Testis (tissue), 2 donors: ENCODE data around the gene SYN1.

Experiments
- POLR2A ChIP-seq: fragments of 450-650 bp; IDR thresholded peaks from one replicate; pipeline ENCODE4 v1.6.1; 2017; ENCODE audit warnings: antibody characterized with exemption, mild to moderate bottlenecking, moderate library complexity
- TF ChIP-seq, protein P1 (sequence below), 3 experiments: fragments of 450-650 bp in 2 of 3; fragments of 200-600 bp in 1 of 3; sonication (generic) in 1 of 3; IDR thresholded peaks; one replicate each; pipeline ENCODE4 v1.5.1; 2016 to 2019; ENCODE audit warnings: antibody characterized with exemption in 3 of 3, mild to moderate bottlenecking in 2 of 3, moderate library complexity in 1 of 3

DNA sequence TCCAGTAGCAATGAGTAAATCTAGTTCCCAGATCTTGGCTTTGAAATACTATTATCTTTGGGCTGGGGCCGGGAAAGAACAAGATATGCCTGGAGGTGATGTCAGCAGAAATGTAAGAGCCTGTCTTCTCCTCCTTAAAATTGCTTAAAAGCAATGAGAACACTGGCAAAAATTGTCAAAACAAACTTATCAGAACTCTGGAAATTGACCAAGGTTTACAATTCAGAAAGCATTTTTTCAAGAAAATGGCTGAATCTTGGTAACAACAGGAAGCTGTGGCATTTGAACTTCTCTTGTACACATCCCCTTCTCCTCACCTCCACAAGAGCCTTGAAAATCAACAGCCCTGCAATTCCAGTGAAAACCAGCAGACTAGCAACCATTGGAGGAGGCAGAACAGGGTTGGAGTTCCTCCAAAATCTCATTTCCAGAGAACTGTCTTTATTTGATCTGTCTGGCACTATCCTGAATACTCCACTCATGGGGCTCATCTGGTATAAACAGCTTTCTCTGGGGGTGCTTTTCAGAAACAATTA, 23.9 kb downstream of the SYN1 start:
- TF ChIP-seq, protein P1, sequence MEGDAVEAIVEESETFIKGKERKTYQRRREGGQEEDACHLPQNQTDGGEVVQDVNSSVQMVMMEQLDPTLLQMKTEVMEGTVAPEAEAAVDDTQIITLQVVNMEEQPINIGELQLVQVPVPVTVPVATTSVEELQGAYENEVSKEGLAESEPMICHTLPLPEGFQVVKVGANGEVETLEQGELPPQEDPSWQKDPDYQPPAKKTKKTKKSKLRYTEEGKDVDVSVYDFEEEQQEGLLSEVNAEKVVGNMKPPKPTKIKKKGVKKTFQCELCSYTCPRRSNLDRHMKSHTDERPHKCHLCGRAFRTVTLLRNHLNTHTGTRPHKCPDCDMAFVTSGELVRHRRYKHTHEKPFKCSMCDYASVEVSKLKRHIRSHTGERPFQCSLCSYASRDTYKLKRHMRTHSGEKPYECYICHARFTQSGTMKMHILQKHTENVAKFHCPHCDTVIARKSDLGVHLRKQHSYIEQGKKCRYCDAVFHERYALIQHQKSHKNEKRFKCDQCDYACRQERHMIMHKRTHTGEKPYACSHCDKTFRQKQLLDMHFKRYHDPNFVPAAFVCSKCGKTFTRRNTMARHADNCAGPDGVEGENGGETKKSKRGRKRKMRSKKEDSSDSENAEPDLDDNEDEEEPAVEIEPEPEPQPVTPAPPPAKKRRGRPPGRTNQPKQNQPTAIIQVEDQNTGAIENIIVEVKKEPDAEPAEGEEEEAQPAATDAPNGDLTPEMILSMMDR (IDR thresholded peaks at IDR 0.05), result no peak
- TF ChIP-seq POLR2A, result no peak
